ENCODE data around the gene CD34. TPM values are rescaled to one million over a fixed set of nuclear protein-coding genes. Genes with fewer than 3 reads are reported as not detected.

The CD34 gene
- total and polyA plus RNA-seq, 2 experiments from 2014 or later: 0.34 TPM; not detected in 1

DNA sequence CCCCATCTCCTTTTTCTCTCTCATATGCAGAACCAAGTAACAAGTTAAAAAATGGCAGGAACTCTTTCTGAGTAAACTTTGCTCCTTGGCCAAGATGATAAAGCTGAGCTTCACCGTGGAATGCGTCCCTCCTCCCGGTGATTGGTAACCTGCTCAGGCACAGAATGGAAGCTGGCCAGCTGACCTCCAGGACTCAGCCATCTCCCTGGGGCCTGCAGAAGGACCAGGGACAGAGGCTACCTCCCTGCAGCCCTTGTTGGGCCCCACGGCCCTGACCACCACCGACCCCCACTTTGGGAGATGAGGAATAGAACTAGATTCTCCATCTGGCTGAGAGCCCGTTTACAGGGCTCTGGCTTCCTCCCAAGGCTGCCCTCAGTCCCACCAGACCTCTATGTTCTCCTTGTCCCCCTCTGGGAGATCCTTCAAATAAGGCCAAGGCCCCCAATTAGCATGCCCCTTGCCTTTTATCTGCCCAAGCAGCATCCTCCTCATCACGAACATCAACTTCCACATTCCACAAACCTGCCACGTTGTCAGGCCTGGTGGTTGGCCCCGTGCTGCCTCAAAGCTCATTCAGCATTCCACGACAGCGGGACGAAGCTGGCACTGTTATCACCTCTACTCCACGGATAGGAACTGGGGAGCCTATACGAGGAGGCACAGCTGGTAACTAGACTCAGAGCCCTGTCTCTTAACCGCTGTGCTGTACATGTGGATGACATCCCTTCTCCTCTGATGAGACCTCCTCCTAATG is 74.2 kb downstream of the CD34 start:
- Histone ChIP-seq H3K36me3 (ENCODE audit: low read depth) (no peaks in the 10 kb centered on the region), H4K20me1 (ENCODE audit: insufficient read depth) (no peaks in the 10 kb centered on the region), H3K4me2 (ENCODE audit: unreplicated experiment) (no peak overlapping the region), H3K27ac (no peak overlapping the region), H3K4me1 (ENCODE audit: insufficient read depth) (no peaks in the 10 kb centered on the region), H3K79me2 (ENCODE audit: insufficient read depth) (no peaks in the 10 kb centered on the region), H3K9me3 (ENCODE audit: low read depth) (no peaks in the 10 kb centered on the region), H3K27me3 (replicated peaks; ENCODE audit: insufficient read depth) (no peaks in the 10 kb centered on the region), H3K9ac (no peak overlapping the region), H2AFZ (no peak overlapping the region), H3F3A (ENCODE audit: insufficient read depth) (no peaks in the 10 kb centered on the region), H3K4me3 (no peak overlapping the region), H3K9me2 (ENCODE audit: insufficient read depth) (no peaks in the 10 kb centered on the region)
- WGBS, 2 experiments (ENCODE audit: low coverage in 1 of 2, low lambda C conversion rate in 2 of 2, missing lambda C conversion rate in 2 of 2): 91 to 92% methylated on average over 15 of the region's 15 CpGs
- DNase-seq: no peak
- no peak for TF ChIP-seq EZH2 (IDR thresholded peaks at IDR 0.05; ENCODE audit: insufficient read depth, poor library complexity, severe bottlenecking)
- TF ChIP-seq EZH2phosphoT487 (IDR thresholded peaks at IDR 0.05; ENCODE audit: insufficient read depth, low read depth): no peak
- in situ Hi-C loops (cut with MboI): no loop called here

DNA sequence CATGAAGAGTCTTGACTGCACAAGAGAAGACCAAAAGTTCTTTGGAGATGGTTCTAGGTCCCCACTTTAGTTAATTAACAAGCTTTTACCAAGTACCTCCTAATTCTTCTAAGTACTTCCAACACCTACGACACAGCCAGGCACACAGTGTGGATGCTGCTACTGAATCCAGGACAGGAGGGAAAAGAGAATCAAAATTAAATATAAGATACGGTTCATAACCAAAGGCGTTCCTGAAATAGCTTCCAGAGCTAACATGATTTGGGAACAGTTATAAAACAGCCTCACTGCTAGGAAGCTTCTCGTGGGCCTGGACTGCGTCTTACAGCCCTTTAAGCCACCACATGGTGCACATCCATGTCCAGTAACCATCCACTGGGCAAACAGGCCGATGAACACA is 75.0 kb downstream of the CD34 start:
- 91 to 95% methylated on average over 6 of the region's 6 CpGs for WGBS, 2 experiments (ENCODE audit: low coverage in 1 of 2, low lambda C conversion rate in 2 of 2, missing lambda C conversion rate in 2 of 2)
- no peak overlapping the region for H2AFZ ChIP-seq
- no peaks in the 10 kb centered on the region for H3F3A ChIP-seq (ENCODE audit: insufficient read depth)
- no peak overlapping the region for H3K9ac ChIP-seq
- no peaks in the 10 kb centered on the region for H3K4me1 ChIP-seq (ENCODE audit: insufficient read depth)
- DNase-seq: no peak
- no peaks in the 10 kb centered on the region for H3K36me3 ChIP-seq (ENCODE audit: low read depth)
- no peaks in the 10 kb centered on the region for H3K27me3 ChIP-seq (replicated peaks; ENCODE audit: insufficient read depth)
- TF ChIP-seq EZH2 (IDR thresholded peaks at IDR 0.05; ENCODE audit: insufficient read depth, poor library complexity, severe bottlenecking): no peak
- TF ChIP-seq EZH2phosphoT487 (IDR thresholded peaks at IDR 0.05; ENCODE audit: insufficient read depth, low read depth): no peak
- H3K4me2 ChIP-seq (ENCODE audit: unreplicated experiment): no peak overlapping the region
- H4K20me1 ChIP-seq (ENCODE audit: insufficient read depth): no peaks in the 10 kb centered on the region
- H3K9me3 ChIP-seq (ENCODE audit: low read depth): no peaks in the 10 kb centered on the region
- no peak overlapping the region for H3K27ac ChIP-seq
- no peaks in the 10 kb centered on the region for H3K79me2 ChIP-seq (ENCODE audit: insufficient read depth)
- in situ Hi-C loops (cut with MboI): no loop called here
- no peaks in the 10 kb centered on the region for H3K9me2 ChIP-seq (ENCODE audit: insufficient read depth)
- H3K4me3 ChIP-seq: no peak overlapping the region

DNA sequence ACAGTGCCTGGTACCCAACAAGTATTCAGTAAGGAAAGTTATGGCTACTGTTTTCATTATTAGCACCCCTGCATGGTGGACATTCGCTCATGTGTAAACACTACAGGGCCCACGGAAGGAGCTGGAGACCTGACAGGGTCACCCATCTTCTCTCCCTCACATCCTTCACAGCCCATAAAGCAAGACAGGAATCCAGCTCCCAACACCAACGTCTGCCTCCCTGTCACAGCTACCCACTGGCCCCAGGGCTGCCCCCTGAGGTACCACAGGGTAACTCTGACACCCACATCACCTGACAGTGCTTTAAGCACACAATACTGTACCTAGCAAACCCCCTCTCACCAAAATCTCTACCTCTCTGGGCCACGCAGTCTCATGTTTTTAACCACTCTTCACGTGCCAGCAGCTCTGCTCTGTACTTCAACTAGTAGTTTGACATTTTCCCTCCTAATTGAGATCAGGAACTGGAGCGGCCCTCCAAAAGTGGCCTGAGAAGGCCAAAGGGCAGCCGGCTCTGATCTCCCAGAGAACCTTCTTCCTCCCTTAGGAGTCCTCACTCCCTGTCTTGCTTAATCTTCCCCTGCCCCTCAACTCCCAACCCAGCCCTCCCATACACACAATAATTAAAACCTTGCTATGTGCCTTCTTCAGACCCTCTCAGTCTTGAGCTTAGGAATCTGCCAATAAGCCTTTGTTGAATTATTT is 76.8 kb downstream of the CD34 start:
- Histone ChIP-seq H3K79me2 (ENCODE audit: insufficient read depth) (no peaks in the 10 kb centered on the region), H3K4me3 (no peak overlapping the region), H3K9me3 (ENCODE audit: low read depth) (no peaks in the 10 kb centered on the region), H3K4me2 (ENCODE audit: unreplicated experiment) (no peak overlapping the region), H3K4me1 (ENCODE audit: insufficient read depth) (no peaks in the 10 kb centered on the region), H3K36me3 (ENCODE audit: low read depth) (no peaks in the 10 kb centered on the region), H3K27me3 (replicated peaks; ENCODE audit: insufficient read depth) (no peaks in the 10 kb centered on the region), H2AFZ (no peak overlapping the region), H4K20me1 (ENCODE audit: insufficient read depth) (no peaks in the 10 kb centered on the region), H3K9ac (no peak overlapping the region), H3K9me2 (ENCODE audit: insufficient read depth) (no peaks in the 10 kb centered on the region), H3F3A (ENCODE audit: insufficient read depth) (0 out of 2 replicates have a peak, but pooled peaks cover 2% of the 10 kb centered on the region), H3K27ac (no peak overlapping the region)
- TF ChIP-seq EZH2 (IDR thresholded peaks at IDR 0.05; ENCODE audit: insufficient read depth, poor library complexity, severe bottlenecking): no peak
- TF ChIP-seq EZH2phosphoT487 (IDR thresholded peaks at IDR 0.05; ENCODE audit: insufficient read depth, low read depth): no peak
- WGBS, 2 experiments (ENCODE audit: low coverage in 1 of 2, low lambda C conversion rate in 2 of 2, missing lambda C conversion rate in 2 of 2): 90 to 91% methylated on average over 7 of the region's 7 CpGs
- in situ Hi-C loops (cut with MboI): no loop called here
- no peak for DNase-seq

DNA sequence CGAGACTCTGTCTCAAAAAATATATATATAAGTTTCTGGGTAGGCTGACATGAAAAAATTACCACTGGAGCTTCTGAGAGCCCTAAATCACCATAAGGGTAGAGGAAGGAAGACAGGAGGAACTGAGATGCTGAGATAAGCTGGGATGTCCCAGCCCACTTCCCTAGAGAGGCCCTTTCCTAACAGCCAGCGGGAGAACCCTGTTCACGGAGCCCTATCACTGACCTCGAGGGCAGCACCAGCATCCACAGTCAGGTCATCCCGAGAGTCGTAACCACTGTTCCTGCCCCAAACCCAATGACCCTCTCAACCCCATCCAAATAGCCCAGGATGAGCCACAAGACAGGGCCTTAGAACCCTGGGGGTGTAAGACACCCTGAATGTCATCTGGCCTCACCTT is 77.5 kb downstream of the CD34 start:
- Histone ChIP-seq H3K4me3 (no peak overlapping the region), H3K27ac (no peak overlapping the region), H4K20me1 (ENCODE audit: insufficient read depth) (no peaks in the 10 kb centered on the region), H3F3A (ENCODE audit: insufficient read depth) (peaks cover 7% of the 10 kb centered on the region; the same call in 1 of the 2 replicates), H2AFZ (no peak overlapping the region), H3K9me3 (ENCODE audit: low read depth) (no peaks in the 10 kb centered on the region), H3K9me2 (ENCODE audit: insufficient read depth) (no peaks in the 10 kb centered on the region), H3K4me1 (ENCODE audit: insufficient read depth) (no peaks in the 10 kb centered on the region), H3K36me3 (ENCODE audit: low read depth) (no peaks in the 10 kb centered on the region), H3K27me3 (replicated peaks; ENCODE audit: insufficient read depth) (no peaks in the 10 kb centered on the region), H3K4me2 (ENCODE audit: unreplicated experiment) (no peak overlapping the region), H3K79me2 (ENCODE audit: insufficient read depth) (no peaks in the 10 kb centered on the region), H3K9ac (no peak overlapping the region)
- in situ Hi-C loops (cut with MboI): no loop called here
- no peak for TF ChIP-seq EZH2 (IDR thresholded peaks at IDR 0.05; ENCODE audit: insufficient read depth, poor library complexity, severe bottlenecking)
- TF ChIP-seq EZH2phosphoT487 (IDR thresholded peaks at IDR 0.05; ENCODE audit: insufficient read depth, low read depth): no peak
- WGBS, 2 experiments (ENCODE audit: low coverage in 1 of 2, low lambda C conversion rate in 2 of 2, missing lambda C conversion rate in 2 of 2): 94 to 95% methylated on average over 6 of the region's 6 CpGs
- DNase-seq: no peak
